ENCODE data around the gene SLC5A12.

SLC5A12 gene

GRCh38 chr11:26719289-26719973 lies 2.4 kb downstream of the SLC5A12 start:
- DNase-seq (ENCODE audit: low spot score) = no peak

- DNase-seq (ENCODE audit: low spot score) = no peak
Observed at GRCh38 chr11:26717771-26718170, 4.1 kb downstream of the SLC5A12 start.

GRCh38 chr11:26715133-26715532 lies 6.7 kb downstream of the SLC5A12 start:
- no peak for DNase-seq (ENCODE audit: low spot score)

DNA sequence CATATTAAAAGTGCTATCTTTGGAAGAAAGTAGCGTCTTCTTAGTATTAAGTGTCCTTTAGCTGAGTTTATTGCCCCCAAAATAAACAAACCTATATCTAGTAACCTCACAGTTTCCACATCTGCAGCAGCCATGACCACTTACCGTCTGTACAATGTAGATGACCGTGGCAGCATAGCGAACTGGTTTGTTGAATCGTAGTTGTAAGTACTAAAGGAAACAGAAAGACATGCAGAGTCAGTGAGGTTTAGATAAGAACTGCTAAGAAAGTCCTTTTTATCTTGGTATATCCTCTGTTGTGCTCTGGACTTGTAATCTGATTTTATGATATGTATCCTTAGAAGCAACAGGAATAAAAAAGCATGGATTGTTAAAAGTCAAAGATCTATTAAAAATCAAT lies 9.4 kb downstream of the SLC5A12 start:
- DNase-seq (ENCODE audit: low spot score) = no peak

DNA sequence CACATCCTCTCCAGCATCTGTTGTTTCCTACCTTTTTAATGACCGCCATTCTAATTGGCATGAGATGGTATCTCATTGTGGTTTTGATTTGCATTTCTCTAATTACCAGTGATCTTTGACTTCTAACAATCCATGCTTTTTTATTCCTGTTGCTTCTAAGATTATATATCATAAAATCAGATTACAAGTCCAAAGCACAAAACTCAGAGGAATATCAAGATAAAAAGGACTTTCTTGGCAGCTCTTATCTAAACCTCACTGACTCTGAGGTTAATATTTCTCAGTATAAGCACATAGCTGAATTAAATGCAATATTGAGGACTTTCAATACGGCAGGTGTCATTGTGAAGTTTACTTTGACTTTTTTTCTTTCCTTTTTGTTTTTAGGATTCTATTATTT lies 11.4 kb downstream of the SLC5A12 start:
- DNase-seq (ENCODE audit: low spot score) = no peak

DNA sequence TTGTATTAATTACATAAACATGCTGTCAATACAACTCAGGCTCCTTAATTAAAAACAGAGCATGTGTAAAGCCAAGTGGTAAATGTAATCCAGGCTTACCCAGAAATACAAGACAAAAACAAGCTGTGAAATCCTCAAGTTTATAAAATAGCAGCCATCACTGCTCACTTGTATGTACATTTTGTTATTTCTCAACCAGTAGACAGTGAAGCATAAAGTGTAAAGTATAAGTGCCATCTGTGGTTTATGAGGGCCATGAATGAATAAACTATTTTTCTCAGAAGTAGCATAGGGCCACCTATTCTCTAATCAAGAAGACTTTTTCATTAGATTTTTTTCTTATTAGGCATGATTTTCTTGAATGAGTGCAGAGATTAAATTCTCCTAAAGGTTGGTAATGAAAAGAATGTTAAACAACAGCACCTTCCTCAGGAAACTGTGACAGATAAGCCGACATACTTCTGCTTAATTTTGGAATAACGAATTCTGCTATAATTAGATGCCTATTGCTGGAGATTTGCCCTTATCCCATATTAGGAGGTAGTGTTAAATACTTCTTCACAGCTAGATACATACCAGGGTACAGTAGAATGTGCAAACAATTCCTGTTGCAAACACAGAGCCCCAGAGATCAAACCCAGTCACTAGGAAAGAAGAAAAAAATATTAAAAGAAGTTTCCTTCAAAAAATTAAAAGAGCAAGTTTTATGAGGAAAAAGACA lies 13.0 kb downstream of the SLC5A12 start:
- no peak for DNase-seq (ENCODE audit: low spot score)

DNA sequence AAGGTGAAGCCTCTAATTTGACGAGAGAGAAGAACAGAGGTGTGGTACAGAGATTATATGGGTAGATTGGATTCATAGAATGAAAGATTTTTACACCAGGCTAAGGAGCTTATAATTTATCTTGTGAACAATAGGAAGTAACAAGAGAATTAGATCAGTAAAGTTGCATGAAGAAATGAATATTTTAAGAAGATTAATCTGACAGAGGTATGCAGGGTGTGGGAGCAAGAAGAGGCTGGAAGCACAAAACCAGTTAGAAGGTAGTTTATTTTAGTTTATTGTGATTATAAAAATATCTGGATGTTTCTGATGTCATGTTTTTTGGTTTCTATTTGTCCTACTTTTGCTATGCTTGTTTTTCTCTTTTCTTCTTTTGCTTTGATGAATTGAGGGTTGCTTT lies 15.7 kb downstream of the SLC5A12 start:
- no peak for DNase-seq (ENCODE audit: low spot score)

DNA sequence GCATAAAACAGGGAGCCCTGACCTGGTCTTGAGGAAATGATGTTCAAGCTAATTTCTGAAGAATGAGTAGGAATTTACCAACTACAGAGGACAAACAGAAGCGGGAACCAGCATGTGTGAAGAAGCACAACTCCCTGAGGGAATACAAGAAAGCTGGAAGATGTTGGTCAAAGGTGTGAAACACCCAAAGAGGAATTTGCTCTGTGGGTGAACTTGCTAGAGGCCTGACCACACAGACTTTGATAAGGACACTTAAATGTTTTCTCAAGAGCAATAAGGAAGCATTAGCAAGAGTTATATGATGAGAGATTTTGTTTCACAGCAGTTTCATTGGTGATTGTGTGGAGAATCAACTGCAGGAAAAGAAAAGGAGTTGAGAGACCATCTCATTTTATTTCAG lies 17.6 kb downstream of the SLC5A12 start:
- no peak for DNase-seq (ENCODE audit: low spot score)

DNA sequence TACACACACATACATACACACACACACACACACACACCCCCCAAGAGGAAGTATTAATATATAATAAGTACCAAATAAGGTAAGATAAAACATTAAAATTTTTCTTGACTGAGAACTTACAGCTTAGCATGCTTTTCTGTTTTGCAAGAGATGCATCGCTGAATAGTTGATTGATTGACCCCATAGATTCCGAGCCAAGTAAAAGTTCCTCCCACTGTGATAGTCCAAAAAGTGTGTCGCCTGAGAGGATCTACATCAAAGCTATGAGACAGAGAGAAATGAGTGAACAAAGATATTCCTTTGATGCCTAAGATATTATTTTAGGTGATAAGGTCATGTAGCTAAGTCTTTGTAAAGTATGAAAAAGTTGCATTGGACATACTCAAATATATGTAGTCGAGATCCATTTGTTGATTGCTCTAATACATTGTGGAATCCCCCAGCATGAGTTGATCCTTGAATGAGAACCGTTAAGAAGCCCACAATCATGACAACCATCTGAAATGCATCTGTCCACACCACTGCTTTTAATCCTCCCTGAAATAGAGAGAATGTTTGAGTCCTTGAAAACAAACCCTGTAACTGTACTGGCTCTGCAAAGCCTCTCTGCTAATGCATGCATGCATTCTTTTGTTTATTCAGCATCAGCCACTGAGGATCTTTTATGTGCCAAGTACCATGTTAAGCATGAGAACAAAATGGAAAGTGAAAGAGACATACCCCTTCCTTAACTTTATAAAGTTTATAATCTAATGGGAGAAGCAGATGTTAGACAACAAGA lies 18.3 kb downstream of the SLC5A12 start:
- DNase-seq (ENCODE audit: low spot score) = no peak

DNA sequence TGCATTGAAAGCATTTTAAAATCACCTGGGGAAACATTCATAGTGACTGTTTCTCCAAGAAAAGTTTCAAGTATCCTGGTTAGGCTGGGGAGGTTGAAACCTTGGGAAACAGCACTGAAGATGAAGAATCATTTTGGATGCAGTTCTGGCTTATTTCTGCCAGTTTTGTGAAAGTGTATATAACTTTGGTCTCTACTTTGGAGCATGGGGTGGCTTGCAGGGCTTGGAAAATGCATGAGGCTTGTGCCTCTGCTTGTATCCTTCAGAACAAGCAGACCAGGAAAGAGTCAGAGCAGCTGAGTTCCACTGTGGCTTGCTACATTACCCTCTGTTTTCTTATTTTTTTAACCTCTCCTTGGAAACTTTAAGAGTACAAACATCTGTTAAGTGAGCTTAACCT lies 19.5 kb downstream of the SLC5A12 start:
- DNase-seq (ENCODE audit: low spot score) = no peak

DNA sequence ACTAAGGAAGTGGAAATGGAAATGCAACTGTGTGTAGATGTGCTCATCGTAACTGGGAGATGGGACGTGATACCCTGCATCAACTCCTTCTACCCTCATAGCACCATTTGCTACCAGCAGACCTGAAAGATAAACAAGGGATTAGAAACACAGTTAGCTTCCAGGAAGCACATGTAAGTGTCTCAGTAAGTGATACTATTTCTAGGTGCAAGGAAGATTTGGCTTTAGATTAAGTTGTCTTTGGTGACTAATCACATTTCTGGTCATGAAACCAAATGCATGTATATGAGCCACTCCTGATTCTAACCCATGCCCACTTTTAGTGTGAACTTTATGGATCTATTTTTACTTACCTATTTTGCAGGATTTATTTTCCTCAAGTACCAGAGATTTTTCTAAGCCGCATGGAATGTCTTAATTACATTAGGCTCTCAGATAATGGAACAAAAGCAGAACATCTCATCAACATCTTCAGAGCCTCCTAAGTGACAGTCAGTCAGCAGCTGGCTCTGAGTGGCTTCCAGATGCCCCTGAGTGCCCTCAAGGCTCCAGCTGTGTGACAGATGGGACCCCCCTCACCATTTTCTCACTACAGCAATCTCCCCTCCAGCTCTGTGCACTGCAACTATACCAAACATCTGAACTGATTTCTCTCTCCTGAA lies 21.2 kb downstream of the SLC5A12 start:
- DNase-seq (ENCODE audit: low spot score) = no peak

DNA sequence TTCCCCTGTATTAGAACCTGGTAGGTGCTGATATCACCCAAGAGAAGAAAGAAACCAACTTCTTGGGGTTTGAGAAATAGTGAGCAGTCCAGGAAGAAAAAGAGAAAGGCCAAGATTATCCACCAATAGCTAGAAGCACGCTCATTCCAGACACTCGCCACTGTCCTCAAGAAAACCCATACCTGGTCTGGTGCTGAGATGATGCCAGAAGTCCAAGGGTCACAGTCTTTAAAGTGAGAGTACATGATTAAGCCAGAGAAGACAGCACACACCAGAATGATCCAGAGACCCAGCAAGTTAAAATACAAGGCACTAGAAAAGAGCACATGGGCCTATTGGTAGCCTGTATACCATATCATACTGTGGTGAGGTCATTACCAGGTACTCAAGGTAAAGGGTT lies 23.6 kb downstream of the SLC5A12 start:
- DNase-seq (ENCODE audit: low spot score) = no peak

DNA sequence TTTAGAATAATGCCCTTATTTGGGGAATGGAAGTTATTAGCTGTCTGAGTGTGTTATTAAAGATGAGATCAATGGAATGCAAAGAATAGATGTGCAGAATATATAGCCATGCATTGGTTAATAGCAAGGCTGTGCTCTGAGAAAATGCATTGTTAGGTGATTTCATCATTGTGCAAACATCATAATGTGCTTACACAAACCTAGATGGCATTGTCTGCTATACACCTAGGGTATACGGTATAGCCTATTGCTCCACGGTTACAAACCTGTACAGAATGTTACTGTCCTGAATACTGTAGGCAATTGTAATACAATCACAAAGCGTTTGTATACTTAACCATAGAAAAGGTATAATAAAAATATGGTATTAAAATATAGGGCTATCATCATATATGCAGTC lies 25.5 kb downstream of the SLC5A12 start:
- DNase-seq (ENCODE audit: low spot score) = no peak

DNA sequence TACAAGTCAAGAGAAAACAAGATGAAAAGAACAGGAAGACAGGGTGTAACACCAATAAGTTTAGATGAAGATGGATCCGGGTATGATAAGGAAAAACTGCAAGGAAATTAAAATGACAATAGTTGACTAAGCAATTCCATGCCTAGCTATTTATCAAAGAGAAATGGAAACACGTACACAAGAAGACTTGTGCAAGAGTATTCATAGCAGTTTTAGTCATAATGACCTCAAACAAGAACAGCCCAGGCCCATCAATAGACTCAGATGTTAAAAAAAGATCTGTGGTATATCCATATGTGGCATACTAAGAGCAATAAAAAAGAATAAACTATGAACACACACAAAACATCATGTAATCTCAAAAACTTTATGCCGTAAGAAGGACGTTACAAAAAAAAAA lies 33.2 kb downstream of the SLC5A12 start:
- no peak for DNase-seq (ENCODE audit: low spot score)

DNA sequence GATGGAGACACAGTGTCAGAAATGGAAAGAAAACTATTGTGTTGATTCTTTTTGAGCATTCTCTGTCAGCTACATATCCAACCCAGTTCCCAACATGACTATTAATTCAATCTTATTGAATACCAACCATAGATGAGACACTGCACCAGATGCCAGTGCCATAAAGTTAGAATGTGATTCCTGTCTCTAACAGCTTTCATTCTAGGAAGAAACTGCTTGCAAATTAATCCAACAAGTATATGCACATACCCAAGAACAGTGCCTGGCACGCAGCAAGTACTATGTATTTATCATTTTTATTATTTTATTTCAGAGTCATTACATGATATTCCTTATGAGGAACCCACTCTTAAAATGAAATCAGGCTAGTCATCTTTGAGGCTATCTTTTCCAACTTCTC lies 34.5 kb downstream of the SLC5A12 start:
- DNase-seq (ENCODE audit: low spot score) = no peak

GRCh38 chr11:26677566-26677965 lies 44.3 kb downstream of the SLC5A12 start:
- no peak for DNase-seq (ENCODE audit: low spot score)

DNA sequence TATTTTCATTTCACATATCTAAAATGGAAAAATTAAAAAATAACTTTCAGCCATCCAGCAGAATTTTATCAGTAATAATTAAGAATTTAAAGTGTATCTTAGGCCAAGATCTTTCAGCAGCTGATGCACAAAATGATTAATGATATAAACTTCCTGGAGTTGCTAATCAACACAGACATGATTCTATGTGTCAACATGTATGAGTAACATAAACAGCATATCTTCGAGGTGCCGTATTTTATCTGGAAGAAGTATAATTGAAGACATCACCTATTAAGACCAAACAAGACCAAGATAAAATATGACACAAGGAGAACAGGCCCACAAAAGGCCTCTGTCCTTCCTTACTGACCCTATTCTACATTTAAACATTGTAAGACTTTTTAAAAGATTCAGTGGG lies 45.2 kb downstream of the SLC5A12 start:
- DNase-seq (ENCODE audit: low spot score) = no peak

GRCh38 chr11:26675233-26675928 lies 46.5 kb downstream of the SLC5A12 start:
- no peak for DNase-seq (ENCODE audit: low spot score)

DNA sequence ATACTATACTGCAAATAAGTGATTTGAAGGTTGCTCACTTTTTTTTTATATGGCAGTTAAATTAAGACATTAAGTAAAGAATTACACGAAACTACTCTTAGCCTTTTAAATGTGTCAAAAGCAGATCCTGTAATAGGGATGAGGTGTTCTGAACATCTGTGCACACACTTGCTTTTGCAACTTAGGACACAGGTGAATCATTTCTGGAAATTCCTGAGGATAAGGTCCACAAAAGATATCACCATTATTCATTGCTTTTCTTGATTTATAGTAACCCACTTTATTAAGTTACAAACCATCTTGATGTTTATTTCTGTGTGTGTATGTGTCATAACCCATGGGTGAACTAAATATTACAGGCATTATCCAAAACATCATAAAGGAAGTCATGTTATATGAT lies 55.9 kb downstream of the SLC5A12 start:
- DNase-seq (ENCODE audit: low spot score) = no peak

DNA sequence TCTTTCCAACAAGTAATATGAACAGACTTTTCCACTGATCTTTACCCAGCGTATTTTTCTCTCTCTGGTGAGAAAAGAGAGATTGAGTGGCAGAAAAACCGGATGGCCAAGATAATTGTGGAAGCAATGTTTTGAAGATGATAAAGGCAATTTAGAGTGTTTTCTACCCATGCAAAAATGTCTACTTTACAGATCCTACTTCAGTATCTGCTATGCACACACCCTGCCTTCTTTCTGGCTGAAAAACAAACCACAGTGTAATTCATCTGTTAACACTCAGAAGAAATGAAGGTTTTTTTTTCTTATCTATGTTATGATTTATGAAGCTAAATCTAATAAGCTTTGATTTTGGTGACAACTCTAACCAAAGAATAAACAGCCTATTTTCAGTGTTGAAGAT lies 56.8 kb downstream of the SLC5A12 start:
- DNase-seq (ENCODE audit: low spot score) = no peak

DNA sequence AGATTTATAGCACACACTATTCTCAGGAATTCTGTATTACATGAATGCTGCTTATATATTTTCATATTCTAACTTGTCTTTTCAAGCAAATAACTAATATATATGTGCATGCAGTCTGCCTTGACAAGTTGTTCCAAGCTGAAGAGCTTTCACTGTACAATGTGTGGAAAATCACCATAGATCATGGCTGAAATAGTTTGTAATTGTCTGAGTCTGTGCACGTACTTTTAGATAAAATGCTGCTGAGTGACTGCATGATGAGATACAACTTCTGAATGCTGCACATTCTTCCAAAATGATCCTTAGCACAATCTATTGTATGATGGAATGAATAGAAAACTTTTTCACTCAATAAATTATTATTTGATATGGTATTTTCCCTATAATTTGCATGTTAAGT lies 58.9 kb downstream of the SLC5A12 start:
- no peak for DNase-seq (ENCODE audit: low spot score)

- no peak for DNase-seq (ENCODE audit: low spot score)
Observed at GRCh38 chr11:26655287-26655686, 66.6 kb downstream of the SLC5A12 start.
